ENCODE measurements around the gene CACNA1S. TPM values are rescaled to one million over a fixed set of nuclear protein-coding genes. Genes with fewer than 3 reads are reported as not detected.

Gene CACNA1S
- total and polyA plus RNA-seq, 2 of the 8 experiments (the other 6 are each of a cell fraction or from before 2014, with no cell fraction given): 0.06 TPM; not detected in 1

DNA sequence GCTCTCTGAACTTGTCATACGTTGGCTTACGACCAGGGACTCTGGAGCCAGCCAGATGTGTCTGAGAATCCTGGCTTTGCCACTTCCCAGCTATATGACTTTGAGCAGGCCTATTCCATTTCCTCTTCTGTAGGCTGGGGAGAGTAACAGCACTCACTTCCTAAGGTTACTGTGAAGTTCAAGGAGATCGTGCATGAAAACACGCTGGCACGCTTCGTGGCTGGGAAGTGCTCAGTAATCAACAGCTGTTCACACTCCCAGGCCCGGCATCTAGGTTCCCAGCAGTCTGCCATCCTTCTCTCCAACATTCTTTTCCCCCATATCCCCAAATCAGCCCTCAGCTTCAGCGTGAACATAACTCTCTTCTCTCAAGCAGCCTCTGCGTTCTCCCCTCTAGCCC is 12.8 kb upstream of the CACNA1S start (continued):
- TF ChIP-seq, protein P1, sequence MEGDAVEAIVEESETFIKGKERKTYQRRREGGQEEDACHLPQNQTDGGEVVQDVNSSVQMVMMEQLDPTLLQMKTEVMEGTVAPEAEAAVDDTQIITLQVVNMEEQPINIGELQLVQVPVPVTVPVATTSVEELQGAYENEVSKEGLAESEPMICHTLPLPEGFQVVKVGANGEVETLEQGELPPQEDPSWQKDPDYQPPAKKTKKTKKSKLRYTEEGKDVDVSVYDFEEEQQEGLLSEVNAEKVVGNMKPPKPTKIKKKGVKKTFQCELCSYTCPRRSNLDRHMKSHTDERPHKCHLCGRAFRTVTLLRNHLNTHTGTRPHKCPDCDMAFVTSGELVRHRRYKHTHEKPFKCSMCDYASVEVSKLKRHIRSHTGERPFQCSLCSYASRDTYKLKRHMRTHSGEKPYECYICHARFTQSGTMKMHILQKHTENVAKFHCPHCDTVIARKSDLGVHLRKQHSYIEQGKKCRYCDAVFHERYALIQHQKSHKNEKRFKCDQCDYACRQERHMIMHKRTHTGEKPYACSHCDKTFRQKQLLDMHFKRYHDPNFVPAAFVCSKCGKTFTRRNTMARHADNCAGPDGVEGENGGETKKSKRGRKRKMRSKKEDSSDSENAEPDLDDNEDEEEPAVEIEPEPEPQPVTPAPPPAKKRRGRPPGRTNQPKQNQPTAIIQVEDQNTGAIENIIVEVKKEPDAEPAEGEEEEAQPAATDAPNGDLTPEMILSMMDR (IDR thresholded peaks at IDR 0.05; ENCODE audit: control extremely low read depth in 1 of 3, insufficient read depth in 1 of 3, low read depth in 1 of 3, low read length in 3 of 3): no peak
- TF ChIP-seq, protein P2, sequence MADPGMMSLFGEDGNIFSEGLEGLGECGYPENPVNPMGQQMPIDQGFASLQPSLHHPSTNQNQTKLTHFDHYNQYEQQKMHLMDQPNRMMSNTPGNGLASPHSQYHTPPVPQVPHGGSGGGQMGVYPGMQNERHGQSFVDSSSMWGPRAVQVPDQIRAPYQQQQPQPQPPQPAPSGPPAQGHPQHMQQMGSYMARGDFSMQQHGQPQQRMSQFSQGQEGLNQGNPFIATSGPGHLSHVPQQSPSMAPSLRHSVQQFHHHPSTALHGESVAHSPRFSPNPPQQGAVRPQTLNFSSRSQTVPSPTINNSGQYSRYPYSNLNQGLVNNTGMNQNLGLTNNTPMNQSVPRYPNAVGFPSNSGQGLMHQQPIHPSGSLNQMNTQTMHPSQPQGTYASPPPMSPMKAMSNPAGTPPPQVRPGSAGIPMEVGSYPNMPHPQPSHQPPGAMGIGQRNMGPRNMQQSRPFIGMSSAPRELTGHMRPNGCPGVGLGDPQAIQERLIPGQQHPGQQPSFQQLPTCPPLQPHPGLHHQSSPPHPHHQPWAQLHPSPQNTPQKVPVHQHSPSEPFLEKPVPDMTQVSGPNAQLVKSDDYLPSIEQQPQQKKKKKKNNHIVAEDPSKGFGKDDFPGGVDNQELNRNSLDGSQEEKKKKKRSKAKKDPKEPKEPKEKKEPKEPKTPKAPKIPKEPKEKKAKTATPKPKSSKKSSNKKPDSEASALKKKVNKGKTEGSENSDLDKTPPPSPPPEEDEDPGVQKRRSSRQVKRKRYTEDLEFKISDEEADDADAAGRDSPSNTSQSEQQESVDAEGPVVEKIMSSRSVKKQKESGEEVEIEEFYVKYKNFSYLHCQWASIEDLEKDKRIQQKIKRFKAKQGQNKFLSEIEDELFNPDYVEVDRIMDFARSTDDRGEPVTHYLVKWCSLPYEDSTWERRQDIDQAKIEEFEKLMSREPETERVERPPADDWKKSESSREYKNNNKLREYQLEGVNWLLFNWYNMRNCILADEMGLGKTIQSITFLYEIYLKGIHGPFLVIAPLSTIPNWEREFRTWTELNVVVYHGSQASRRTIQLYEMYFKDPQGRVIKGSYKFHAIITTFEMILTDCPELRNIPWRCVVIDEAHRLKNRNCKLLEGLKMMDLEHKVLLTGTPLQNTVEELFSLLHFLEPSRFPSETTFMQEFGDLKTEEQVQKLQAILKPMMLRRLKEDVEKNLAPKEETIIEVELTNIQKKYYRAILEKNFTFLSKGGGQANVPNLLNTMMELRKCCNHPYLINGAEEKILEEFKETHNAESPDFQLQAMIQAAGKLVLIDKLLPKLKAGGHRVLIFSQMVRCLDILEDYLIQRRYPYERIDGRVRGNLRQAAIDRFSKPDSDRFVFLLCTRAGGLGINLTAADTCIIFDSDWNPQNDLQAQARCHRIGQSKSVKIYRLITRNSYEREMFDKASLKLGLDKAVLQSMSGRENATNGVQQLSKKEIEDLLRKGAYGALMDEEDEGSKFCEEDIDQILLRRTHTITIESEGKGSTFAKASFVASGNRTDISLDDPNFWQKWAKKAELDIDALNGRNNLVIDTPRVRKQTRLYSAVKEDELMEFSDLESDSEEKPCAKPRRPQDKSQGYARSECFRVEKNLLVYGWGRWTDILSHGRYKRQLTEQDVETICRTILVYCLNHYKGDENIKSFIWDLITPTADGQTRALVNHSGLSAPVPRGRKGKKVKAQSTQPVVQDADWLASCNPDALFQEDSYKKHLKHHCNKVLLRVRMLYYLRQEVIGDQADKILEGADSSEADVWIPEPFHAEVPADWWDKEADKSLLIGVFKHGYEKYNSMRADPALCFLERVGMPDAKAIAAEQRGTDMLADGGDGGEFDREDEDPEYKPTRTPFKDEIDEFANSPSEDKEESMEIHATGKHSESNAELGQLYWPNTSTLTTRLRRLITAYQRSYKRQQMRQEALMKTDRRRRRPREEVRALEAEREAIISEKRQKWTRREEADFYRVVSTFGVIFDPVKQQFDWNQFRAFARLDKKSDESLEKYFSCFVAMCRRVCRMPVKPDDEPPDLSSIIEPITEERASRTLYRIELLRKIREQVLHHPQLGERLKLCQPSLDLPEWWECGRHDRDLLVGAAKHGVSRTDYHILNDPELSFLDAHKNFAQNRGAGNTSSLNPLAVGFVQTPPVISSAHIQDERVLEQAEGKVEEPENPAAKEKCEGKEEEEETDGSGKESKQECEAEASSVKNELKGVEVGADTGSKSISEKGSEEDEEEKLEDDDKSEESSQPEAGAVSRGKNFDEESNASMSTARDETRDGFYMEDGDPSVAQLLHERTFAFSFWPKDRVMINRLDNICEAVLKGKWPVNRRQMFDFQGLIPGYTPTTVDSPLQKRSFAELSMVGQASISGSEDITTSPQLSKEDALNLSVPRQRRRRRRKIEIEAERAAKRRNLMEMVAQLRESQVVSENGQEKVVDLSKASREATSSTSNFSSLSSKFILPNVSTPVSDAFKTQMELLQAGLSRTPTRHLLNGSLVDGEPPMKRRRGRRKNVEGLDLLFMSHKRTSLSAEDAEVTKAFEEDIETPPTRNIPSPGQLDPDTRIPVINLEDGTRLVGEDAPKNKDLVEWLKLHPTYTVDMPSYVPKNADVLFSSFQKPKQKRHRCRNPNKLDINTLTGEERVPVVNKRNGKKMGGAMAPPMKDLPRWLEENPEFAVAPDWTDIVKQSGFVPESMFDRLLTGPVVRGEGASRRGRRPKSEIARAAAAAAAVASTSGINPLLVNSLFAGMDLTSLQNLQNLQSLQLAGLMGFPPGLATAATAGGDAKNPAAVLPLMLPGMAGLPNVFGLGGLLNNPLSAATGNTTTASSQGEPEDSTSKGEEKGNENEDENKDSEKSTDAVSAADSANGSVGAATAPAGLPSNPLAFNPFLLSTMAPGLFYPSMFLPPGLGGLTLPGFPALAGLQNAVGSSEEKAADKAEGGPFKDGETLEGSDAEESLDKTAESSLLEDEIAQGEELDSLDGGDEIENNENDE (IDR thresholded peaks at IDR 0.05; ENCODE audit: insufficient replicate concordance, low read length): no peak
- TF ChIP-seq RXRA (IDR thresholded peaks at IDR 0.05; ENCODE audit: insufficient read depth, low read depth, low read length) (no peak), FOSL1 (IDR thresholded peaks at IDR 0.05; ENCODE audit: insufficient read depth, low read depth, low read length) (no peak), EP300 (IDR thresholded peaks at IDR 0.05; ENCODE audit: borderline replicate concordance in 1 of 2, low read depth in 2 of 2, low read length in 2 of 2) (no peak), TCF12 (IDR thresholded peaks at IDR 0.05; ENCODE audit: low read depth, low read length) (no peak), KDM1A (IDR thresholded peaks at IDR 0.05; ENCODE audit: borderline replicate concordance, low read length) (no peak)
- TF ChIP-seq, protein P3, sequence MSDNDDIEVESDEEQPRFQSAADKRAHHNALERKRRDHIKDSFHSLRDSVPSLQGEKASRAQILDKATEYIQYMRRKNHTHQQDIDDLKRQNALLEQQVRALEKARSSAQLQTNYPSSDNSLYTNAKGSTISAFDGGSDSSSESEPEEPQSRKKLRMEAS (IDR thresholded peaks at IDR 0.05): no peak

All from H1 (cell line).